ENCODE measurements around the gene DXO. TPM values are rescaled to one million over a fixed set of nuclear protein-coding genes. Genes with fewer than 3 reads are reported as not detected.

Gene DXO
- polyA plus RNA-seq, 1 donor from 2014 or later = 20.0 TPM

- Histone ChIP-seq H3K9me2 (ENCODE audit: insufficient read depth, low read length) (no peaks in the 10 kb centered on the region), H3K27ac (ENCODE audit: low read length) (no peak overlapping the region), H3K27me3 (ENCODE audit: insufficient read depth, low read depth, low read length) (no peaks in the 10 kb centered on the region), H3K9me3 (ENCODE audit: low read length) (no peaks in the 10 kb centered on the region), H3K4me2 (ENCODE audit: low read length) (no peak overlapping the region), H3F3A (ENCODE audit: insufficient read depth, low read length, poor library complexity, severe bottlenecking) (no peaks in the 10 kb centered on the region), H3K36me3 (ENCODE audit: insufficient read depth, low read length) (no peaks in the 10 kb centered on the region), H2AFZ (ENCODE audit: low read depth, low read length) (no peak overlapping the region), H3K79me2 (replicated peaks; ENCODE audit: insufficient read depth, low read length) (no peaks in the 10 kb centered on the region), H3K4me3 (ENCODE audit: low read length) (no peak overlapping the region), H4K20me1 (ENCODE audit: insufficient read depth) (no peaks in the 10 kb centered on the region), H3K9ac (ENCODE audit: low read length) (no peak overlapping the region)
- TF ChIP-seq TAF1 (IDR thresholded peaks at IDR 0.05; ENCODE audit: low read depth) = no peak
- TF ChIP-seq MXI1 (conservative IDR thresholded peaks at IDR 0.05; ENCODE audit: poor library complexity, severe bottlenecking) = no peak
These were observed 23.1 kb downstream of the DXO start for GRCh38 chr6:31948753-31949413.

GRCh38 chr6:31948306-31948705 lies 23.6 kb downstream of the DXO start:
- no peak overlapping the region for H2AFZ ChIP-seq (ENCODE audit: low read depth, low read length)
- H3K4me3 ChIP-seq (ENCODE audit: low read length) = no peak overlapping the region
- H3K4me2 ChIP-seq (ENCODE audit: low read length) = no peak overlapping the region
- no peaks in the 10 kb centered on the region for H3F3A ChIP-seq (ENCODE audit: insufficient read depth, low read length, poor library complexity, severe bottlenecking)
- no peaks in the 10 kb centered on the region for H4K20me1 ChIP-seq (ENCODE audit: insufficient read depth)
- TF ChIP-seq EP300 (conservative IDR thresholded peaks at IDR 0.05; ENCODE audit: poor library complexity, severe bottlenecking) (no peak), RAD21 (conservative IDR thresholded peaks at IDR 0.05) (no peak), REST (IDR thresholded peaks at IDR 0.05; ENCODE audit: borderline replicate concordance) (no peak), EZH2 (IDR thresholded peaks at IDR 0.05; ENCODE audit: borderline replicate concordance, insufficient read depth, low read length, poor library complexity, severe bottlenecking) (no peak), SMC3 (conservative IDR thresholded peaks at IDR 0.05; ENCODE audit: poor library complexity) (no peak), POLR2AphosphoS5 (IDR thresholded peaks at IDR 0.05) (no peak), TAF1 (IDR thresholded peaks at IDR 0.05; ENCODE audit: low read depth) (no peak), MXI1 (conservative IDR thresholded peaks at IDR 0.05; ENCODE audit: poor library complexity, severe bottlenecking) (no peak), CTCF (IDR thresholded peaks at IDR 0.05; ENCODE audit: poor library complexity, severe bottlenecking) (no peak)
- H3K27me3 ChIP-seq (ENCODE audit: insufficient read depth, low read depth, low read length) = no peaks in the 10 kb centered on the region
- no peak overlapping the region for H3K9ac ChIP-seq (ENCODE audit: low read length)
- H3K36me3 ChIP-seq (ENCODE audit: insufficient read depth, low read length) = no peaks in the 10 kb centered on the region
- no peaks in the 10 kb centered on the region for H3K79me2 ChIP-seq (replicated peaks; ENCODE audit: insufficient read depth, low read length)
- H3K27ac ChIP-seq (ENCODE audit: low read length) = no peak overlapping the region
- H3K9me2 ChIP-seq (ENCODE audit: insufficient read depth, low read length) = no peaks in the 10 kb centered on the region
- H3K9me3 ChIP-seq (ENCODE audit: low read length) = no peaks in the 10 kb centered on the region

Measured in neural cell (in vitro differentiated cells).